GM12878 (cell line): Measurements from ENCODE around the gene GADD45A. TPM values are rescaled to one million over a fixed set of nuclear protein-coding genes. Genes with fewer than 3 reads are reported as not detected.

Experiments used
- ATAC-seq: fragments of 200-7000 bp; cut with Tn5 transposase; 3 replicates; pipeline ENCODE4 v1.9.1; 2020; ENCODE audit warnings: mild to moderate bottlenecking, moderate library complexity
- BruUV-seq: library from RNA; stranded (reverse); fragments of 400-500 nt; replicated peaks from 2 replicates; lab custom pipeline; 2021; lab: Mats Ljungman, UMichigan
- CTCF ChIA-PET: fragments of 300-600 bp; sonication (Branson Sonifier 250); formaldehyde crosslinking; extraction: SDS; loops from one replicate; lab custom pipeline; 2021; ENCODE audit warnings: inconsistent platforms; lab: Yijun Ruan, JAX
- POLR2A ChIA-PET: fragments of 350-600 bp; formaldehyde crosslinking; extraction: SDS; loops from one replicate; lab custom pipeline; 2021; ENCODE audit warnings: inconsistent platforms; lab: Charles Lee
- RAD21 ChIA-PET: fragments of 300-600 bp; sonication (Branson Sonifier 250); formaldehyde crosslinking; loops from one replicate; lab custom pipeline; 2023; ENCODE audit warnings: antibody characterized with exemption; ENCODE audit not compliant: unreplicated experiment; lab: Charles Lee
- SMC1A ChIA-PET: fragments of 300-600 bp; sonication (Branson Sonifier 250); formaldehyde crosslinking; loops from one replicate; lab custom pipeline; 2023; ENCODE audit not compliant: unreplicated experiment, uncharacterized antibody; lab: Charles Lee
- DNase-seq: peaks from one replicate; pipeline ENCODE4 v3.0.0-alpha.2; 2011; ENCODE audit warnings: low read depth, low spot score
- FAIRE-seq: peaks from 3 replicates; lab custom pipeline; 2011; peaks lifted over from hg19 to GRCh38; lab: Jason Lieb, UNC
- H2AFZ ChIP-seq: 2 replicates; pipeline ENCODE4 v1.6.0; 2011; ENCODE audit warnings: low read depth, low read length, control low read depth; ENCODE audit not compliant: control insufficient read depth
- H3K27ac ChIP-seq: 2 replicates; pipeline ENCODE4 v1.5.1; 2011; ENCODE audit warnings: control low read depth; ENCODE audit not compliant: control insufficient read depth, insufficient read depth
- H3K27me3 ChIP-seq, 2 experiments: replicated peaks in 1 of 2; 2 replicates each; pipeline versions ENCODE4 v1.6.0 to v1.6.1; 2011; ENCODE audit warnings: low read length in 1 of 2; ENCODE audit not compliant: control insufficient read depth in 2 of 2, insufficient read depth in 2 of 2
- H3K36me3 ChIP-seq, 2 experiments: 2 replicates each; pipeline ENCODE4 v1.5.1; 2011; ENCODE audit warnings: low read length in 1 of 2; ENCODE audit not compliant: control insufficient read depth in 2 of 2, insufficient read depth in 2 of 2
- H3K4me1 ChIP-seq: 2 replicates; pipeline ENCODE4 v1.6.1; 2011; ENCODE audit warnings: mild to moderate bottlenecking, low read length, moderate library complexity, mixed read lengths; ENCODE audit not compliant: control insufficient read depth, insufficient read depth
- H3K4me2 ChIP-seq: 2 replicates; pipeline ENCODE4 v1.6.0; 2011; ENCODE audit warnings: control low read depth; ENCODE audit not compliant: control insufficient read depth, insufficient read depth
- H3K4me3 ChIP-seq: fragments of 200-600 bp; sonication (generic); 2 replicates; pipeline ENCODE4 v1.5.1; 2016
- H3K79me2 ChIP-seq: 2 replicates; pipeline ENCODE4 v1.6.0; 2011; ENCODE audit warnings: low read length; ENCODE audit not compliant: control insufficient read depth, insufficient read depth
- H3K9ac ChIP-seq: 2 replicates; pipeline ENCODE4 v1.8.0; 2011; ENCODE audit warnings: low read length, control low read depth, mixed read lengths; ENCODE audit not compliant: control insufficient read depth, insufficient read depth
- H3K9me3 ChIP-seq: replicated peaks from 3 replicates; pipeline ENCODE4 v1.5.1; 2011; ENCODE audit warnings: mild to moderate bottlenecking, low read length; ENCODE audit not compliant: control insufficient read depth, insufficient read depth
- H4K20me1 ChIP-seq: 2 replicates; pipeline ENCODE4 v1.6.0; 2011; ENCODE audit not compliant: control insufficient read depth, insufficient read depth
- CREB1 ChIP-seq: IDR thresholded peaks from 2 replicates; pipeline ENCODE4 v1.6.1; 2012; ENCODE audit warnings: low read depth, mild to moderate bottlenecking, inconsistent platforms
- CTCF ChIP-seq, 3 experiments: IDR thresholded peaks in 2 of 3; conservative IDR thresholded peaks in 1 of 3; 2 replicates each; pipeline ENCODE4 v1.5.1; 2011; ENCODE audit warnings: low read depth in 3 of 3, low read length in 3 of 3, mild to moderate bottlenecking in 3 of 3, control low read depth in 2 of 3, moderate library complexity in 2 of 3, inconsistent platforms in 1 of 3, mixed read lengths in 1 of 3; ENCODE audit not compliant: control insufficient read depth in 2 of 3, insufficient read depth in 1 of 3; ENCODE audit errors: extremely low read depth in 1 of 3
- HCFC1 ChIP-seq: fragments of 150-350 bp; IDR thresholded peaks from 2 replicates; pipeline ENCODE4 v1.6.1; 2014; ENCODE audit warnings: low read length
- NBN ChIP-seq: fragments of 450-650 bp; IDR thresholded peaks from 2 replicates; pipeline ENCODE4 v1.6.1; 2016
- PKNOX1 ChIP-seq: fragments of 450-650 bp; IDR thresholded peaks from 2 replicates; pipeline ENCODE4 v1.6.1; 2016; ENCODE audit warnings: mild to moderate bottlenecking
- POLR2A ChIP-seq: IDR thresholded peaks from 2 replicates; pipeline ENCODE4 v1.6.1; 2011; ENCODE audit warnings: low read depth, mild to moderate bottlenecking, low read length
- RELB ChIP-seq: fragments of 450-650 bp; IDR thresholded peaks from 2 replicates; pipeline ENCODE4 v1.6.1; 2017; ENCODE audit warnings: low read depth, mild to moderate bottlenecking, moderate library complexity
- SIX5 ChIP-seq: IDR thresholded peaks from 2 replicates; pipeline ENCODE4 v1.6.1; 2011; ENCODE audit warnings: mild to moderate bottlenecking, low read depth, low read length, moderate library complexity; ENCODE audit not compliant: severe bottlenecking
- SMAD1 ChIP-seq: fragments of 450-650 bp; IDR thresholded peaks from 2 replicates; pipeline ENCODE4 v1.6.1; 2018; ENCODE audit warnings: mild to moderate bottlenecking, low read depth; ENCODE audit not compliant: partially characterized antibody
- SUZ12 ChIP-seq: fragments of 200-600 bp; sonication (generic); IDR thresholded peaks from one replicate; pipeline ENCODE4 v1.6.1; 2018; ENCODE audit warnings: antibody characterized with exemption, mild to moderate bottlenecking; ENCODE audit not compliant: unreplicated experiment
- USF2 ChIP-seq: IDR thresholded peaks from 2 replicates; pipeline ENCODE4 v1.6.1; 2011; ENCODE audit warnings: low read depth, low read length, improper control_type of control experiment, borderline replicate concordance
- ZBTB11 ChIP-seq: fragments of 450-650 bp; formaldehyde crosslinking; IDR thresholded peaks from 2 replicates; pipeline ENCODE4 v1.5.0; 2022; ENCODE audit warnings: mild to moderate bottlenecking, missing genetic modification characterization
- ZNF24 ChIP-seq: fragments of 450-650 bp; IDR thresholded peaks from 2 replicates; pipeline ENCODE4 v1.6.1; 2017; ENCODE audit warnings: antibody characterized with exemption, mild to moderate bottlenecking
- ZSCAN29 ChIP-seq: fragments of 450-650 bp; IDR thresholded peaks from 2 replicates; pipeline ENCODE4 v1.6.1; 2017; ENCODE audit warnings: mild to moderate bottlenecking, moderate library complexity
- WGBS: methylation state at CpG from one replicate; pipeline ENCODE4 v1.1.6; 2016; ENCODE audit warnings: low lambda C conversion rate; ENCODE audit not compliant: insufficient replicate concordance, insufficient coverage; ENCODE audit errors: missing lambda C conversion rate; 5-methylcytosine and 5-hydroxymethylcytosine counted together
- in situ Hi-C: fragments of 300-500 bp; cut with MboI; formaldehyde crosslinking; loops from 9 replicates; pipeline ENCODE4 v1.14.3; 2018; ENCODE audit warnings: mixed read lengths
- intact Hi-C: fragments of 100-400 bp; cut with micrococcal nuclease; formaldehyde crosslinking; loops from one replicate; pipeline ENCODE4 v1.14.2; 2022; ENCODE audit not compliant: unreplicated experiment
- polyA plus RNA-seq, 11 experiments: library from polyadenylated mRNA; depleted of rRNA in 4 of 11; unstranded in 6 of 11; stranded (reverse) in 5 of 11; fragments of >200 nt; fragmentation: Nextera tagmentation in 4 of 11; fragmentation: Illumina TruSeq in 1 of 11; extraction: Ambion mirVana in 4 of 11; extraction: Trizol in 1 of 11; gene quantifications; 1 replicate in 1 of 11; 2 replicates in 10 of 11; pipeline versions ENCODE4 v1.2.1 to v1.2.3, GENCODE V29; 2011 to 2016; ENCODE audit warnings: inconsistent platforms in 2 of 11, missing spikeins in 2 of 11, low read depth in 1 of 11
- total RNA-seq, 4 experiments: library from RNA; depleted of rRNA in 3 of 4; stranded (reverse); fragments of >200 nt in 3 of 4; fragmentation: Illumina TruSeq in 1 of 4; extraction: Trizol in 1 of 4; gene quantifications; 2 replicates each; pipeline versions ENCODE4 v1.2.1 to v1.2.3, GENCODE V29; 2013 to 2021

The GADD45A gene
- total and polyA plus RNA-seq, 10 of the 15 experiments (the other 5 are each of a cell fraction or from before 2014, with no cell fraction given): 4.7 to 48.9 (median 18.5) TPM

GRCh38 chr1:67677930-67678329 lies 7.1 kb upstream of the GADD45A start:
- ChIA-PET RAD21 (interaction anchor here (1.1 to 4.7 kb wide), 5 partner anchors 31 to 116 kb away, joined by 3 to 16 read pairs (median 5); no protein-coding TSS in a partner anchor), CTCF (interaction anchor here (1.0 to 3.0 kb wide), 7 partner anchors 8 to 170 kb away, joined by 3 to 13 read pairs (median 3); no protein-coding TSS in a partner anchor), POLR2A (interaction anchor here (1.0 to 1.2 kb wide), 2 partner anchors 69 to 117 kb away, joined by 3 read pairs; no protein-coding TSS in a partner anchor), SMC1A (interaction anchor here (0.9 to 5.8 kb wide), 12 partner anchors 7 to 142 kb away, joined by 3 to 26 read pairs (median 5); partner anchors contain the start of gene GADD45A)
- no peaks in the 10 kb centered on the region for H3K36me3 ChIP-seq
- H3K79me2 ChIP-seq: no peaks in the 10 kb centered on the region
- no peaks in the 10 kb centered on the region; a peak in 1 of 4 replicates for H3K27me3 ChIP-seq
- ATAC-seq (no peak), FAIRE-seq (no peak), DNase-seq (no peak)
- H3K9me3 ChIP-seq: no peaks in the 10 kb centered on the region
- no peak overlapping the region for H3K4me2 ChIP-seq
- H3K27ac ChIP-seq: no peak overlapping the region
- TF ChIP-seq ZSCAN29 (no peak), CREB1 (no peak), ZNF24 (no peak), HCFC1 (no peak), SUZ12 (no peak), SMAD1 (no peak), NBN (no peak), ZBTB11 (CRISPR knock-in tag) (no peak), RELB (no peak), PKNOX1 (no peak), CTCF (IDR thresholded peaks at IDR 0.05 in 2 of 3, conservative IDR thresholded peaks at IDR 0.05 in 1 of 3; ENCODE audit: control insufficient read depth in 2 of 3, extremely low read depth in 1 of 3, insufficient read depth in 1 of 3, low read depth in 3 of 3, low read length in 3 of 3) (no peak), SIX5 (no peak), POLR2A (no peak), USF2 (no peak)
- intact Hi-C loops: no loop called here
- H3K4me3 ChIP-seq: no peak overlapping the region
- in situ Hi-C loops: no loop called here
- no TSS peak for BruUV-seq
- H3K9ac ChIP-seq: no peak overlapping the region
- no peaks in the 10 kb centered on the region for H4K20me1 ChIP-seq
- H3K4me1 ChIP-seq: no peaks in the 10 kb centered on the region
- no peak overlapping the region for H2AFZ ChIP-seq
- 100% methylated on average over 2 of the region's 2 CpGs for WGBS
